GM21825 (cell line): ENCODE results near the gene TEAD3.

Experiments
- ATAC-seq: cut with Tn5 transposase; IDR thresholded peaks from one replicate; pipeline ENCODE4 v1.9.1; 2021; ENCODE audit warnings: mild to moderate bottlenecking, moderate library complexity; ENCODE audit not compliant: unreplicated experiment

The TEAD3 gene

GRCh38 chr6:35427435-35427834 is 69.4 kb downstream of the TEAD3 start:
- ATAC-seq: no peak

- ATAC-seq: no peak
Measured at GRCh38 chr6:35426074-35426473, 70.8 kb downstream of the TEAD3 start.

GRCh38 chr6:35425284-35425683 is 71.6 kb downstream of the TEAD3 start:
- no peak for ATAC-seq
